GM18507 (cell line): Measurements from ENCODE around the gene COG7.

ENCODE experiments used
- DNase-seq: peaks from one replicate; pipeline ENCODE4 v3.0.0; 2011; ENCODE audit warnings: low read depth; ENCODE audit not compliant: insufficient read length; ENCODE audit errors: extremely low spot score
- FAIRE-seq: peaks from 2 replicates; lab custom pipeline; 2011; peaks lifted over from hg19 to GRCh38; lab: Jason Lieb, UNC

The COG7 gene

DNA sequence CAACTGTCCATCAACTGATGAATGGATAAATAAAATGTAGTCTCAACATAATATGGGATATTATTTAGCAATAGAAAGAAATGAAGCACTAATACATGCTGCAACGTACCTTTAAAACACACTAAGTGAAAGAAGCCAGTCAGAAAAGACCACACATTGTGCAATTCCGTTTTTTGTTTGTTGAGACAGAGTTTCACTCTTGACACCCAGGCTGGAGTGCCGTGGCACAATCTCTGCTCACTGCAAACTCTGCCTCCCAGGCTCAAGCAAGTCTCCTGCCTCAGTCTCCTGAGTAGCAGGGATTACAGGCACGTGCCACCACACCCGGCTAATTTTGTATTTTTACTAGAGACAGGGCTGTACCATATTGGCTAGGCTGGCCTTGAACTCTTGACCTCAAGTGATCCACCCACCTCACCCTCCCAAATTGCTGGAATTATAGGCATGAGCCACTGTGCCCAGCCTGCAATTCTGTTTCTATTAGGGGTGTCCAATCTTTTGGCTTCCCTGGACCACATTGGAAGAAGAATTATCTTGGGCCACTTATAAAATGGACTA is 110.8 kb downstream of the COG7 start:
- DNase-seq (no peak), FAIRE-seq (no peak)

DNA sequence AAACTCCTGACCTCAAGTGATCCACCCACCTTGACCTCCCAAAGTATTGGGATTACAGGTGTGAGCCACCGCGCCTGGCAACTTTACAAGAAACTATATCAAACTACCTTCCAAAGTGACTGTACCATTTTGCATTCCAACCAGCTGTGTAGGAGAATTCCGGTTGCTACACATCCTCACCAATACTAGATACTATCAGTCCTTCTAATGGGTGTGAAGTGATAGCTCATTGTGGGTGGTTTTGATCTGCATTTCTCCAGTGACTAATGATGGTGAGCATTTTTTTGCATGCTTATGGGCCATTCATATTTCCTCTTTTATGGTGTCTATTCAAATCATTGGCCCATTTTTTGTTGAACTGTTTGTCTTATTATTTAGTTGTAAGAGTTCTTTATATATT is 113.2 kb downstream of the COG7 start:
- no peak for FAIRE-seq
- DNase-seq = no peak
